ENCODE measurements around the gene MINK1.
"Not testable (repeated sequence)": the region's sequence is repeated elsewhere in the genome, so short reads cannot be mapped to it uniquely, and the experiment has no call there.

DNA sequence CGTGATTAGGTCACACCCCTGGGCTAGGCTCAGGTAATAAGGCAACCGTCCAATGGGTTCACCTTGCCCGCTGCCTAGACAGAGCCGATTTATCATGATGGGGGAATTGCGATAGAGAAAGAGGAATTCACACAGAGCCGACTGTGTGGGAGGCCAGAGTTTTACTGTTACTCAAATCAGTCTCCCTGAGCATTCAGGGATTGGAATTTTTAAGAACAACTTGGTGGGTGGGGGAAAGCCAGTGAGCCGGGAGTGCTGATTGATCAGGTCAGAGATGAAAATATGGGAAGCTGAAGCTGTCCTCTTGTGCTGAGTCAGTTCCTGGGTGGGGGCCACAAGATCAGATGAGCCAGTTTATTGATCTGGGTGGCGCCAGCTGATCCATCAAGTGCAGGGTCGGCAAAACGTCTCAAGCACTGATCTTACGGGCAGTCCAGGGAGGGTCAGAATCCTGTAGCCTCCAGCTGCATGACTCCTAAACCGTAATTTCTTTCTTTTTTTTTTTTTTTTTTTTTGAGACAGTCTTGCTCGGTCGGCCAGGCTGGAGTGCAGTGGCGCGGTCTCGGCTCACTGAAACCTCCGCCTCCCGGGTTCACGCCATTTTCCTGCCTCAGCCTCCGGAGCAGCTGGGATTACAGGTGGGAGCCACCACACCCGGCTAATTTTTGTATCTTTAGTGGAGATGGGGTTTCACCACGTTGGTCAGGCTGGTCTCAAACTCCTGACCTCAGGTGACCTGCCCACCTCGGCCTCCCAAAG lies 93.6 kb downstream of the MINK1 start:
- TF ChIP-seq POLR2A (IDR thresholded peaks at IDR 0.05; ENCODE audit: low read length); PBX3 (IDR thresholded peaks at IDR 0.05): not testable (repeated sequence)
- TF ChIP-seq, protein P1, sequence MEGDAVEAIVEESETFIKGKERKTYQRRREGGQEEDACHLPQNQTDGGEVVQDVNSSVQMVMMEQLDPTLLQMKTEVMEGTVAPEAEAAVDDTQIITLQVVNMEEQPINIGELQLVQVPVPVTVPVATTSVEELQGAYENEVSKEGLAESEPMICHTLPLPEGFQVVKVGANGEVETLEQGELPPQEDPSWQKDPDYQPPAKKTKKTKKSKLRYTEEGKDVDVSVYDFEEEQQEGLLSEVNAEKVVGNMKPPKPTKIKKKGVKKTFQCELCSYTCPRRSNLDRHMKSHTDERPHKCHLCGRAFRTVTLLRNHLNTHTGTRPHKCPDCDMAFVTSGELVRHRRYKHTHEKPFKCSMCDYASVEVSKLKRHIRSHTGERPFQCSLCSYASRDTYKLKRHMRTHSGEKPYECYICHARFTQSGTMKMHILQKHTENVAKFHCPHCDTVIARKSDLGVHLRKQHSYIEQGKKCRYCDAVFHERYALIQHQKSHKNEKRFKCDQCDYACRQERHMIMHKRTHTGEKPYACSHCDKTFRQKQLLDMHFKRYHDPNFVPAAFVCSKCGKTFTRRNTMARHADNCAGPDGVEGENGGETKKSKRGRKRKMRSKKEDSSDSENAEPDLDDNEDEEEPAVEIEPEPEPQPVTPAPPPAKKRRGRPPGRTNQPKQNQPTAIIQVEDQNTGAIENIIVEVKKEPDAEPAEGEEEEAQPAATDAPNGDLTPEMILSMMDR (IDR thresholded peaks at IDR 0.05), result not testable (repeated sequence)

Measured in A549 (cell line).